HepG2 (cell line): ENCODE measurements around the gene LDLR. TPM values are rescaled to one million over a fixed set of nuclear protein-coding genes. Genes with fewer than 3 reads are reported as not detected.

ENCODE experiments used
- ATAC-seq: fragments of 200-7000 bp; cut with Tn5 transposase; 3 replicates; pipeline ENCODE4 v1.9.1; 2020; ENCODE audit warnings: mild to moderate bottlenecking, moderate library complexity
- BruUV-seq: library from RNA; stranded (reverse); fragments of 400-500 nt; replicated peaks from 2 replicates; lab custom pipeline; 2021; lab: Mats Ljungman, UMichigan
- CTCF ChIA-PET: fragments of 300-600 bp; formaldehyde crosslinking; extraction: SDS; loops from one replicate; lab custom pipeline; 2021; ENCODE audit warnings: low total read pairs, inconsistent platforms, low intra/inter-chr PET ratio; lab: Yijun Ruan, JAX
- POLR2A ChIA-PET: fragments of 350-600 bp; sonication (Branson Sonifier 250); formaldehyde crosslinking; loops from one replicate; lab custom pipeline; 2020; ENCODE audit warnings: antibody characterized with exemption, inconsistent platforms; lab: Yijun Ruan, JAX
- DNase-seq: peaks from one replicate; pipeline ENCODE4 v3.0.0-alpha.2; 2015; ENCODE audit warnings: low spot score
- FAIRE-seq: peaks from 3 replicates; lab custom pipeline; 2011; peaks lifted over from hg19 to GRCh38; lab: Jason Lieb, UNC
- H2AFZ ChIP-seq: one replicate; pipeline ENCODE4 v1.6.1; 2011; ENCODE audit warnings: low read length, inconsistent platforms
- H3K27ac ChIP-seq: fragments of 300-600 bp; 3 replicates; pipeline ENCODE4 v1.8.0; 2011; ENCODE audit warnings: mixed run types, mild to moderate bottlenecking, mixed read lengths, low read length, inconsistent platforms; ENCODE audit not compliant: insufficient read depth; ENCODE audit errors: extremely low read length
- H3K27me3 ChIP-seq, 2 experiments: fragments of 200-600 bp in 1 of 2; 2 replicates in 1 of 2; 3 replicates in 1 of 2; pipeline versions ENCODE4 v1.6.0 to v1.8.0; 2011; ENCODE audit warnings: low read length in 2 of 2, mild to moderate bottlenecking in 2 of 2, moderate library complexity in 2 of 2, inconsistent platforms in 1 of 2; ENCODE audit not compliant: insufficient read depth in 2 of 2, control insufficient read depth in 1 of 2
- H3K36me3 ChIP-seq, 2 experiments: fragments of 200-600 bp in 1 of 2; replicated peaks in 1 of 2; 2 replicates in 1 of 2; 3 replicates in 1 of 2; pipeline versions ENCODE4 v1.5.1 to v1.8.0; 2011; ENCODE audit warnings: low read length in 2 of 2, inconsistent platforms in 1 of 2; ENCODE audit not compliant: insufficient read depth in 2 of 2, control insufficient read depth in 1 of 2
- H3K4me1 ChIP-seq: 2 replicates; pipeline ENCODE4 v1.5.1; 2012; ENCODE audit warnings: low read length, inconsistent platforms; ENCODE audit not compliant: insufficient read depth
- H3K4me2 ChIP-seq: 2 replicates; pipeline ENCODE4 v1.6.0; 2011; ENCODE audit warnings: low read depth, low read length, inconsistent platforms
- H3K4me3 ChIP-seq, 3 experiments: fragments of 200-600 bp in 1 of 3; sonication (generic), shearing (Covaris generic) in 1 of 3; replicated peaks in 1 of 3; 2 replicates each; pipeline ENCODE4 v1.5.1; 2011 to 2016; ENCODE audit warnings: low read length in 3 of 3, inconsistent platforms in 2 of 3, low read depth in 2 of 3, mild to moderate bottlenecking in 2 of 3, control low read depth in 1 of 3, mixed read lengths in 1 of 3; ENCODE audit not compliant: insufficient read depth in 1 of 3
- H3K79me2 ChIP-seq: one replicate; pipeline ENCODE4 v1.6.1; 2011; ENCODE audit warnings: low read length, inconsistent platforms; ENCODE audit not compliant: insufficient read depth
- H3K9ac ChIP-seq: 2 replicates; pipeline ENCODE4 v1.6.0; 2011; ENCODE audit warnings: mild to moderate bottlenecking, low read depth, low read length, inconsistent platforms; ENCODE audit not compliant: insufficient read depth
- H3K9me3 ChIP-seq: 2 replicates; pipeline ENCODE4 v1.5.1; 2012; ENCODE audit warnings: mild to moderate bottlenecking, low read length
- H4K20me1 ChIP-seq: 2 replicates; pipeline ENCODE4 v1.6.0; 2011; ENCODE audit warnings: inconsistent platforms, mild to moderate bottlenecking, low read length, moderate library complexity; ENCODE audit not compliant: insufficient read depth
- BCL6 ChIP-seq: IDR thresholded peaks from 2 replicates; pipeline ENCODE4 v1.6.1; 2016; ENCODE audit warnings: missing genetic modification reagents, missing compliant biosample characterization
- EED ChIP-seq: sonication (generic); formaldehyde crosslinking; IDR thresholded peaks from 2 replicates; pipeline ENCODE4 v1.5.0; 2020; ENCODE audit warnings: mild to moderate bottlenecking, missing genetic modification reagents
- HOXD1 ChIP-seq: sonication (generic); formaldehyde crosslinking; IDR thresholded peaks from 2 replicates; pipeline ENCODE4 v1.5.0; 2020; ENCODE audit warnings: missing genetic modification reagents
- KDM6A ChIP-seq: IDR thresholded peaks from 2 replicates; pipeline ENCODE4 v1.6.1; 2016; ENCODE audit warnings: low read depth
- KLF6 ChIP-seq: IDR thresholded peaks from 2 replicates; pipeline ENCODE4 v1.8.0; 2016; ENCODE audit warnings: missing biosample characterization, missing genetic modification reagents
- NFATC3 ChIP-seq: sonication (generic); formaldehyde crosslinking; IDR thresholded peaks from 2 replicates; pipeline ENCODE4 v1.5.1; 2020; ENCODE audit warnings: mild to moderate bottlenecking, missing genetic modification reagents
- NR1H2 ChIP-seq: sonication (generic); formaldehyde crosslinking; IDR thresholded peaks from 2 replicates; pipeline ENCODE4 v1.8.1; 2022; ENCODE audit warnings: low read depth, missing genetic modification reagents, borderline replicate concordance
- PHF8 ChIP-seq: sonication (generic); formaldehyde crosslinking; IDR thresholded peaks from 2 replicates; pipeline ENCODE4 v1.5.0; 2020; ENCODE audit warnings: missing genetic modification reagents
- PITX1 ChIP-seq: sonication (generic); formaldehyde crosslinking; IDR thresholded peaks from 2 replicates; pipeline ENCODE4 v1.5.1; 2020; ENCODE audit warnings: mild to moderate bottlenecking, missing genetic modification reagents
- RAD51 ChIP-seq: fragments of 450-650 bp; IDR thresholded peaks from 2 replicates; pipeline ENCODE4 v1.6.1; 2016; ENCODE audit warnings: borderline replicate concordance
- THAP11 ChIP-seq: IDR thresholded peaks from 2 replicates; pipeline ENCODE4 v1.6.1; 2016; ENCODE audit warnings: missing biosample characterization, missing genetic modification reagents
- ZHX1 ChIP-seq: sonication (generic); formaldehyde crosslinking; IDR thresholded peaks from 2 replicates; pipeline ENCODE4 v1.8.1; 2022; ENCODE audit warnings: low read depth, mild to moderate bottlenecking, missing genetic modification reagents
- ZIK1 ChIP-seq: sonication (generic); formaldehyde crosslinking; IDR thresholded peaks from 2 replicates; pipeline ENCODE4 v1.5.0; 2020; ENCODE audit warnings: mild to moderate bottlenecking, low read depth, missing genetic modification reagents, borderline replicate concordance
- ZNF44 ChIP-seq: sonication (generic); formaldehyde crosslinking; IDR thresholded peaks from 2 replicates; pipeline ENCODE4 v1.5.1; 2020; ENCODE audit warnings: mild to moderate bottlenecking, missing genetic modification reagents
- ZNF598 ChIP-seq: sonication (generic); formaldehyde crosslinking; IDR thresholded peaks from 2 replicates; pipeline ENCODE4 v1.5.1; 2020; ENCODE audit warnings: mild to moderate bottlenecking, missing genetic modification reagents, borderline replicate concordance
- ZNF7 ChIP-seq: IDR thresholded peaks from 2 replicates; pipeline ENCODE4 v1.6.1; 2016; ENCODE audit warnings: missing biosample characterization, missing genetic modification reagents
- ZNF737 ChIP-seq: sonication (generic); formaldehyde crosslinking; IDR thresholded peaks from 2 replicates; pipeline ENCODE4 v1.5.0; 2020; ENCODE audit warnings: missing genetic modification reagents, mild to moderate bottlenecking, borderline replicate concordance
- ZNF747 ChIP-seq: sonication (generic); formaldehyde crosslinking; IDR thresholded peaks from 2 replicates; pipeline ENCODE4 v1.8.1; 2023; ENCODE audit warnings: missing genetic modification reagents, mild to moderate bottlenecking, borderline replicate concordance
- whole genome bisulfite sequencing: methylation state at CpG from one replicate; pipeline ENCODE4 v1.1.6; 2017; ENCODE audit warnings: low lambda C conversion rate; 5-methylcytosine and 5-hydroxymethylcytosine counted together
- in situ Hi-C: cut with HindIII; loops from 2 replicates; pipeline ENCODE4 v1.10.0; 2017; ENCODE audit warnings: low pct_unique_long_range_greater_than_20kb; ENCODE audit not compliant: extremely low pct_ligation_motif_present
- intact Hi-C: fragments of 100-400 bp; cut with micrococcal nuclease; formaldehyde crosslinking; loops from one replicate; pipeline ENCODE4 v1.10.0; 2022; ENCODE audit not compliant: unreplicated experiment
- polyA plus RNA-seq, 8 experiments: library from polyadenylated mRNA; depleted of rRNA in 3 of 8; stranded (reverse) in 7 of 8; unstranded in 1 of 8; fragments of >200 nt; fragmentation: Illumina TruSeq in 4 of 8; extraction: Trizol in 4 of 8; gene quantifications; 2 replicates each; pipeline versions ENCODE4 v1.2.1 to v1.2.3, GENCODE V29; 2011 to 2016; ENCODE audit warnings: low read depth in 4 of 8, missing spikeins in 1 of 8, mixed read lengths in 1 of 8; ENCODE audit not compliant: insufficient read depth in 1 of 8
- total RNA-seq, 5 experiments: library from RNA; depleted of rRNA; stranded (reverse); fragments of >200 nt; fragmentation: Illumina TruSeq; extraction: Trizol; gene quantifications; 2 replicates each; pipeline ENCODE4 v1.2.3, GENCODE V29; 2016; ENCODE audit warnings: low read depth in 1 of 5
- TF ChIP-seq, protein P1 (sequence below): conservative IDR thresholded peaks from 2 replicates; pipeline ENCODE4 v1.6.1; 2018; ENCODE audit warnings: missing genetic modification reagents

Gene LDLR
- total and polyA plus RNA-seq, 2 of the 13 experiments (the other 11 are each of a cell fraction or from before 2014, with no cell fraction given): 51.6 to 92.5 TPM

DNA sequence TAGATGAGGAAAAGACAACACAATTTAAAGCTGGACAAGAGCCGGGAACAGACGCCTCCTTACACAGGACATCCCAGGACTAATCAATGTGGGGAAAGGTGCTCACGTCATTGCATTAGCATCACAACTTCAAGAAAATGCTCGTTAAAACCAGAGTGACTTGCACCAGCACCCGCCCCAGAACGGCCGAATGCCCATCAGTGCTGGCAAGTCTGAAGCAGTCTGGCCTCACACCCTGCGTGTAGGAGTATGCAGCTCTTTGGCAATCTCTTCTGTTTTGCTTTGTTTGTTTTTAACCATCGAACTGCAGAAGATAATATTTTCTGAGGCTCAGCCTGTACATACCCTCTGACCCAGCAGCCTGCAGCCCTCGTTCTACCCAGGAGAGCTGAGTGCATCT lies 44.8 kb upstream of the LDLR start:
- BruUV-seq: no TSS peak
- FAIRE-seq (no peak), ATAC-seq (no peak), DNase-seq (no peak)
- Histone ChIP-seq H3K4me3 (no peak overlapping the region), H3K4me2 (no peak overlapping the region), H3K27ac (no peak overlapping the region), H2AFZ (no peak overlapping the region), H3K79me2 (no peaks in the 10 kb centered on the region), H3K27me3 (no peaks in the 10 kb centered on the region), H4K20me1 (no peaks in the 10 kb centered on the region), H3K9ac (no peak overlapping the region), H3K36me3 (peaks cover 11 to 41% of the 10 kb centered on the region in 2 experiments; a peak in 4 of 5 replicates), H3K4me1 (no peaks in the 10 kb centered on the region), H3K9me3 (no peaks in the 10 kb centered on the region)
- ChIA-PET CTCF (no interaction called here), POLR2A (no interaction called here)
- TF ChIP-seq ZNF7 (CRISPR knock-in tag) (no peak), KDM6A (CRISPR knock-in tag) (no peak), ZNF598 (CRISPR knock-in tag) (no peak), HOXD1 (CRISPR knock-in tag) (no peak), THAP11 (CRISPR knock-in tag) (no peak), BCL6 (CRISPR knock-in tag) (no peak), ZNF44 (CRISPR knock-in tag) (no peak), EED (CRISPR knock-in tag) (no peak), NR1H2 (CRISPR knock-in tag) (no peak), PITX1 (CRISPR knock-in tag) (no peak), KLF6 (CRISPR knock-in tag) (no peak)
- in situ Hi-C loops: no loop called here
- WGBS: 92% methylated on average over 10 of the region's 10 CpGs
- intact Hi-C loops: no loop called here

DNA sequence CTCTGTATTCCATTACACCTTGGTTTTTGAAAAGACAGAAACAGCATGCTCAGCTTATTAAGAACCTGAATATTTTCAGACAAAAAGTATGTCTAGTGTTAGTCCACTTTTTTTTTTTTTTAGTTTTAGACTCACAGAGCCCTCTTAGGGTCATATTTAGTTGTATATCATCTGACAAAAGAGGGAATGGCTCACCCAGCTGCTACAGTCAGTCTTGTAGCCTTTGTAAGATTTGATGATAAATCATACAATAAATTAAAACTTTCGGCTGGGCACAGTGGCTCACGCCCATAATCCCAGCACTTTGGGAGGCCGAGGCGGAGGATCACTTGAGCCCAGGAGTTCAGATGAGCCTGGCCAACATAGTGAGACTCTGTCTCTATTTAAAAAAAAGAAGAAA lies 43.7 kb upstream of the LDLR start:
- intact Hi-C loops: no loop called here
- H3K79me2 ChIP-seq: no peaks in the 10 kb centered on the region
- no peaks in the 10 kb centered on the region for H3K4me1 ChIP-seq
- POLR2A ChIA-PET: no interaction called here
- DNase-seq: no peak
- no TSS peak for BruUV-seq
- H3K27ac ChIP-seq: no peak overlapping the region
- CTCF ChIA-PET: no interaction called here
- no peak overlapping the region for H2AFZ ChIP-seq
- H4K20me1 ChIP-seq: no peaks in the 10 kb centered on the region
- no peak for ATAC-seq
- H3K4me2 ChIP-seq: no peak overlapping the region
- no peaks in the 10 kb centered on the region for H3K9me3 ChIP-seq
- H3K36me3 ChIP-seq: peaks cover 12 to 43% of the 10 kb centered on the region in 2 experiments; a peak in 4 of 5 replicates
- H3K9ac ChIP-seq: no peak overlapping the region
- WGBS: 95% methylated on average over 4 of the region's 4 CpGs
- no peak for FAIRE-seq
- H3K27me3 ChIP-seq: no peaks in the 10 kb centered on the region
- in situ Hi-C loops: no loop called here
- no peak overlapping the region for H3K4me3 ChIP-seq
- TF ChIP-seq ZHX1 (CRISPR knock-in tag): no peak
- no peak for TF ChIP-seq ZIK1 (CRISPR knock-in tag)
- no peak for TF ChIP-seq NFATC3 (CRISPR knock-in tag)
- TF ChIP-seq, protein P1, sequence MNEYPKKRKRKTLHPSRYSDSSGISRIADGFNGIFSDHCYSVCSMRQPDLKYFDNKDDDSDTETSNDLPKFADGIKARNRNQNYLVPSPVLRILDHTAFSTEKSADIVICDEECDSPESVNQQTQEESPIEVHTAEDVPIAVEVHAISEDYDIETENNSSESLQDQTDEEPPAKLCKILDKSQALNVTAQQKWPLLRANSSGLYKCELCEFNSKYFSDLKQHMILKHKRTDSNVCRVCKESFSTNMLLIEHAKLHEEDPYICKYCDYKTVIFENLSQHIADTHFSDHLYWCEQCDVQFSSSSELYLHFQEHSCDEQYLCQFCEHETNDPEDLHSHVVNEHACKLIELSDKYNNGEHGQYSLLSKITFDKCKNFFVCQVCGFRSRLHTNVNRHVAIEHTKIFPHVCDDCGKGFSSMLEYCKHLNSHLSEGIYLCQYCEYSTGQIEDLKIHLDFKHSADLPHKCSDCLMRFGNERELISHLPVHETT (CRISPR knock-in tag): no peak
- TF ChIP-seq ZNF747 (CRISPR knock-in tag): no peak
- no peak for TF ChIP-seq PHF8 (CRISPR knock-in tag)
- no peak for TF ChIP-seq RAD51
- no peak for TF ChIP-seq ZNF737 (CRISPR knock-in tag)
